Heart left ventricle (tissue), 13 donors: ENCODE results near the gene AFAP1L1.

ENCODE experiments used
- POLR2A ChIP-seq, 2 donors: fragments of 450-650 bp; IDR thresholded peaks; one replicate each; pipeline ENCODE4 v1.6.1; 2017; ENCODE audit warnings: antibody characterized with exemption in 2 of 2, mild to moderate bottlenecking in 2 of 2, moderate library complexity in 2 of 2
- TF ChIP-seq, protein P1 (sequence below), 12 donors: fragments of 200-600 bp; sonication (generic) in 4 of 12; IDR thresholded peaks; one replicate each; pipeline versions ENCODE4 v1.5.0 to v1.8.0; 2018 to 2022; ENCODE audit warnings: antibody characterized with exemption in 12 of 12, mild to moderate bottlenecking in 5 of 12
- donor health status: ischemic (EF 13 %, LVEDD 7.1; RV severe dilation, severe dysfunction).
- donor health status: DM: no; HTN: yes; CAD: no.
- donor health status: DM: no; HTN: no; CAD: no.
- donor health status: ischemic (EF 25% LVEDD 6.9; RV normal size, moderate dysfunction).
- donor health status: ischemic (EF 25% LVEDD 5.7; RV mildly dilated, moderate dysfunction).
- donor health status: ischemic (EF 35%, LVEDD 5.7; RV mildly dilated, moderate dysfunction).
- donor health status: nonischemic (EF 11% LVEDD 7.7; RV severe dilation, severe dysfunction).
- donor health status: DM: yes; HTN: yes; CAD: no.
- donor health status: PGD.
- donor health status: ischemic (EF 29% LVEDD 5.4; RV normal size, mild dysfunction).
- donor health status: nonischemic (EF 23%, LVEDD 6.1; RV moderate dilation, normal function).

DNA sequence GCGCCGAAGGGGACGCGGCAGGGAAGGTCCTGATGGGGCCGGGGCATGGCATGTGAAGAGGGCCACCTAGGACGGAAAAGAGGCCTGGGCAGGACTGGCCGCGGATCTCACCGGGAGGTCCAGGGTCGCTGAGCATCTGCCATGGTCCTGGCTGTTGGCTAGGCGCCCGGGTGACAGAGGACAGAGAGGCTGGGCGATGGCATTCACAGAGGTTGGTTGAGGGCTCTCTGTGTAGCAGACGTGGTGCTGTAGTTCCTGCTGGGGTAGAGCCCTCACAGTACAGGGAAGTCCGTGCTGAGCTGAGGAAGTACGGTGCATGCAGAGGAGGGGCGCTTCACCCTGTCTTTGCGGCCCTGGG, 86.6 kb downstream of the AFAP1L1 start:
- TF ChIP-seq, protein P1, sequence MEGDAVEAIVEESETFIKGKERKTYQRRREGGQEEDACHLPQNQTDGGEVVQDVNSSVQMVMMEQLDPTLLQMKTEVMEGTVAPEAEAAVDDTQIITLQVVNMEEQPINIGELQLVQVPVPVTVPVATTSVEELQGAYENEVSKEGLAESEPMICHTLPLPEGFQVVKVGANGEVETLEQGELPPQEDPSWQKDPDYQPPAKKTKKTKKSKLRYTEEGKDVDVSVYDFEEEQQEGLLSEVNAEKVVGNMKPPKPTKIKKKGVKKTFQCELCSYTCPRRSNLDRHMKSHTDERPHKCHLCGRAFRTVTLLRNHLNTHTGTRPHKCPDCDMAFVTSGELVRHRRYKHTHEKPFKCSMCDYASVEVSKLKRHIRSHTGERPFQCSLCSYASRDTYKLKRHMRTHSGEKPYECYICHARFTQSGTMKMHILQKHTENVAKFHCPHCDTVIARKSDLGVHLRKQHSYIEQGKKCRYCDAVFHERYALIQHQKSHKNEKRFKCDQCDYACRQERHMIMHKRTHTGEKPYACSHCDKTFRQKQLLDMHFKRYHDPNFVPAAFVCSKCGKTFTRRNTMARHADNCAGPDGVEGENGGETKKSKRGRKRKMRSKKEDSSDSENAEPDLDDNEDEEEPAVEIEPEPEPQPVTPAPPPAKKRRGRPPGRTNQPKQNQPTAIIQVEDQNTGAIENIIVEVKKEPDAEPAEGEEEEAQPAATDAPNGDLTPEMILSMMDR (IDR thresholded peaks at IDR 0.05): no peak
- TF ChIP-seq POLR2A (IDR thresholded peaks at IDR 0.05): no peak
